GM18858 (cell line): ENCODE measurements around the gene PLEKHN1.
A peak's percentile ranks its signal among the peaks of the same experiment; 100 is the strongest.
"Not testable (repeated sequence)": the region's sequence is repeated elsewhere in the genome, so short reads cannot be mapped to it uniquely, and the experiment has no call there.

ENCODE experiments used
- ATAC-seq: cut with Tn5 transposase; IDR thresholded peaks from one replicate; pipeline ENCODE4 v1.9.1; 2021; ENCODE audit not compliant: unreplicated experiment

Gene PLEKHN1

DNA sequence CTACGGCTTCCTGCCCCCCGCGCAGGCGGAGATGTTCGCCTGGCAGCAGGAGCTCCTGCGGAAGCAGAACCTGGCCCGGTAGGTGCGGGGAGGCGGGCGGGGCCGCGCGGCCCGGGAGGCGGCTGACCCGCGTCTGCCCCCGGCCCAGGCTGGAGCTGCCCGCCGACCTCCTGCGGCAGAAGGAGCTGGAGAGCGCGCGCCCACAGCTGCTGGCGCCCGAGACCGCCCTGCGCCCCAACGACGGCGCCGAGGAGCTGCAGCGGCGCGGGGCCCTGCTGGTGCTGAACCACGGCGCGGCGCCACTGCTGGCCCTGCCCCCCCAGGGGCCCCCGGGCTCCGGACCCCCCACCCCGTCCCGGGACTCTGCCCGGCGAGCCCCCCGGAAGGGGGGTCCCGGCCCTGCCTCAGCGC is 23.9 kb upstream of the PLEKHN1 start:
- no peak for ATAC-seq

DNA sequence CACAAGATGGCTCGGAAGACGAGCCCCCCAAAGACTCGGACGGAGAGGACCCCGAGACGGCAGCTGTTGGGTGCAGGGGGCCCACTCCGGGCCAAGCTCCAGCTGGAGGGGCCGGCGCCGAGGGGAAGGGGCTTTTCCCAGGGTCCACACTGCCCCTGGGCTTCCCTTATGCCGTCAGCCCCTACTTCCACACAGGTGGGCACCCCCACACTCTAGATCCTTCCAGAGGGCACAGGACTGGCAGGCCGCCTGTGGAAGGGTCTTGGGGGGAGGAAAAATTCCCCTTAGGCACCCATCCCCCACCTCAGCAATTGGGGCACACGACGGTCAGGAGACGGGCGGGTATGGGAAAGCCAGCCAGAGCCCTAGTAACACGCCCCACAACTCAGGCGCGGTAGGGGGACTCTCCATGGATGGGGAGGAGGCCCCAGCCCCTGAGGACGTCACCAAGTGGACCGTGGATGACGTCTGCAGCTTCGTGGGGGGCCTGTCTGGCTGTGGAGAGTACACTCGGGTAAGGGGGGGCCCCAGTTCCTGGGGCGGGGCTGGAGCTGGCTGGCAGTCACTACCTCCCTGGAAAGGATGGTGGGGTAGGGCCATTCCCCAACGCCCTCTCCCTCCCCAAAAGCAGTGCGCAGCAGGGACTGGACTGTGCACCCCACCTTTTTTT is 23.3 kb upstream of the PLEKHN1 start:
- no peak for ATAC-seq

DNA sequence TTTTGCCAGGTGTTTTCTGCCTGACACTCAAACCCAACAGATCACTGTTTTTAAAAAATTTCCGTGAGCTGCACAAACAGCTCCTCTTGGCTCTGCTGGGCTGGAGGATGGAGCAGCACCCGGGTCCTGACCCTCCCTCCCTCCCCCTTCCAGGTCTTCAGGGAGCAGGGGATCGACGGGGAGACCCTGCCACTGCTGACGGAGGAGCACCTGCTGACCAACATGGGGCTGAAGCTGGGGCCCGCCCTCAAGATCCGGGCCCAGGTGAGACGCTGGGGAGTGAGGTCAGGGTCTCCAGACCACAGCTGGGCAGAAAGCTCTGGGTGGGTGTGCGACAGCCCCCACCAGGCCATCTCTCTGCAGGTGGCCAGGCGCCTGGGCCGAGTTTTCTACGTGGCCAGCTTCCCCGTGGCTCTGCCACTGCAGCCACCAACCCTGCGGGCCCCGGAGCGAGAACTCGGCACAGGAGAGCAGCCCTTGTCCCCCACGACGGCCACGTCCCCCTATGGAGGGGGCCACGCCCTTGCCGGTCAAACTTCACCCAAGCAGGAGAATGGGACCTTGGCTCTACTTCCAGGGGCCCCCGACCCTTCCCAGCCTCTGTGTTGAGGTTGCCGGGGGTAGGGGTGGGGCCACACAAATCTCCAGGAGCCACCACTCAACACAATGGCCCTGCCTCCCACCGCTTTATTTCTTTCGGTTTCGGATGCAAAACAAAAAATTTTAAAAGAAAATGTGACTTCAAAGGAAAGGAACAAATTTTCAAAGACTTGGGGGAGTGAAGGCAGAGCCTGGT is 22.5 kb upstream of the PLEKHN1 start:
- ATAC-seq, result no peak

DNA sequence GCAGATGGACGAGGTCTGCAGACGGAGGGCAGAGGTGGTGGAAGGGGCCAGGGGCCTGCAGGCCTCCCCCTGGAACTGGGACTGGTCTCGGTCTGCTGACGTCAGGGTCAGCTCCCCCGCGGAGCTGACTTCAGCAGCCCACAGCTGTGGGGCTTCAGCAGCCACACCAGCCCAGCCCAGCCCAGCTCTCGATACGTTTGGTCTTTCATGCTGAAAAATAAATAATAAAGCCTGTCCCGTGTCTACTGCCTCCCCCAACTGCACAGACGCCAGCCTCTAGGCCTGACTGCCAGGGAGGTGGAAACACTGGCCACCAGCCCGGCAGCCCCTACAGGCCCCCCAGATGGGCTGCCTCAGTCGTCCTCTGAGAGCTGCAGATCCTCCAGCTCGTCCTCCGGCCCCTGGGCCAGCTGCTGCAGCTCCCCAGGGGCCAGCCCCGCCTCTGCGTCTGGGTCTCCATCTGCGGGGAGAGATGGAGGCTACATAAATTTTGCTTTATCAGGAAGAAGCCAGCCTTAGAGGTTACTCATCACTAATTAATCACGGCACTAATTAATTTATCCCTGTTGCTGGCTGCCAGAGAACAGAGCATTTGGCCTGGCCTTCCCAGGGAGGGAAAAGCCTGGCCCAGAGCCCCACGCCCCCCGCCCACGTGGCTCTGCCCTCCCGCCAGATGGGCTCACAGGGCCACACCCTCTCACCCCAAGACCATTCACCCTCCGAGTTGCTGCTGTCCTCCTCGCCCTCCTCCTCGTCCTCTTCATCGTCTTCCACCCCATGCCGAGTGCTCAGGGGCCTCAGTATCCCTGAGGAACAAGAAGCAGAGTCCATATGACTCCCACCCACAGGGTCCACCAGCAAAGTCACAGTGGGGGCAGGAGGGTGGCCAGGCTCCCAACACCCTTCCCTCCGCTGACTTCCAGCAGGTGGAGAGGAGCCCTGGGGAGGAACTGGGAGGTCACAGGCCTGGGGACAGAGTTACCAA is 21.6 kb upstream of the PLEKHN1 start:
- no peak for ATAC-seq

DNA sequence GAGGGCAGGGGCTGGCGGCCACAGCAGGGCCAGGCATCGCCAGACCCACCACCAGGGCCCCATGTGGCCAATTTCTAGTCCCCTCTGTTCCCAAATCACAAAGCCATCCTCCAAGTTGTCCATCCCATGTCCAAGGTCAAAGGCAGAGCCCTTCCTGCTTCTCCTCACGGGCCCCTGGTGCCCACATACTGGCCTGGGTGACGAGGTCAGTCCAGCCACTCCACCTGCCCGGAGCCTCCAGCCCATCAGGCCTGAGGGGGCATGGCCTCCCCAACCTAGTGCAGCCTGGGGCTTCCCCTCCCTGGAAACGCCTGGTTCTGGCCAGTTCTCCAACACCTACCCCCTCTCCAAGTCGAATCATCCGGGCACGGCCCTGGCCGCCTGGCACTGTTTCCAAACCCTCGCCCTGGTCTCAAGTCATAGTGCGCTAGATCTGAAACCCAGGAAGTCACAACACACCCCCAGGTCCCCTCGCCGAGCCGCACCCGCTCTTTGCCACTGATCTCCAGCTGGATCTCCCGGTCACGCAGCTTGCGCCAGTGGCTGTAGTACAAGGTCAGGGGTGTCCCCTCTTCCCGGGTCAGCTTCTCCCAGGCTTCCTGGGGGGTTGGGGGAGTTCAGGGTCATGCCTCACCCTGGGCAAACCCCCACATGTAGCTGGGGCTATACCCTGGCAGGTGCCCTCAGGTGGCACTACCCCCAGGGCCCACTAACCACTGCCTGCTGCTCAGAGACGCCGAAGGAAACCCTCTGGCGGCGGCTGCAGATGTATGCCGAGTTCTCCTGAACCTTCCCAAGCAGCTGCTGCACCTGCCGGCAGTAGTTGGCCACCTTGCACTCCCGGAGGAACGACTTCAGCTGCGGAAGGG is 20.4 kb upstream of the PLEKHN1 start:
- ATAC-seq, result no peak

DNA sequence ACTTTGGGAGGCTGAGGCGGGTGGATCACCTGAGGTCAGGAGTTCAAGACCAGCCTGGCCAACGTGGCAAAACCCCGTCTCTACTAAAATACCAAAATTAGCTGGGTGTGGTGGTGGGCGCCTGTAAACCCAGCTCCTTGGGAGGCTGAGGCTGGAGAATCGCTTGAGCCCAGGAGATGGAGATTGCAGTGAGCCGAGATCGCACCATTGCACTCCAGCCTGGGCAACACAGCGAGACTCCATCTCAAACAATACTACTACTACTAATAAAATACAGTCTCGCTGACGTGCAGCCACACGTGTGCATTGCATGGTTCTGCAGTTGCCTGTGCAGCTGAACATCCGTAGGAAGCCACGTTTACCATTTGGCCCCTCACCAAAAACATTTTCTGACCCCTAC is 19.5 kb upstream of the PLEKHN1 start:
- ATAC-seq, result not testable (repeated sequence)

DNA sequence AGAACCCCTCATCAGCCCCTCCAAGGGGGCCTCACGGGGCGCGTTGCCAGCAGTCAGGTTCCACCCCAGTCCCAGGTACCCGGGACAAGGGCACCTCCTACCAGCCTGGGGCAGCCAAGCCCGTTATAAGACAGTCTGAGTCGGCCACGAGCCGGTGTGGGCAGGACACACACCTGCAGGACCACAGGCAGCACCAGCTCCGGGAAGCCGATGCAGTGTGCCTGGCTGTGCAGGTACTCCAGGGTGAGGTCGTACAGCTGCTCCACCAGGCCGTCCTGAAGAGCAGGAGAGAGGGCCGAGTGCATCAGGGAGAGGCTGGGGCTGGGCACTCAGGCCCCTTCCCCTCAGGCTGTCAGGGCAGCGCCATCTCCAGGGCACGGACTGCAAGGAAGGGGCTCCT is 18.3 kb upstream of the PLEKHN1 start:
- ATAC-seq, result no peak

DNA sequence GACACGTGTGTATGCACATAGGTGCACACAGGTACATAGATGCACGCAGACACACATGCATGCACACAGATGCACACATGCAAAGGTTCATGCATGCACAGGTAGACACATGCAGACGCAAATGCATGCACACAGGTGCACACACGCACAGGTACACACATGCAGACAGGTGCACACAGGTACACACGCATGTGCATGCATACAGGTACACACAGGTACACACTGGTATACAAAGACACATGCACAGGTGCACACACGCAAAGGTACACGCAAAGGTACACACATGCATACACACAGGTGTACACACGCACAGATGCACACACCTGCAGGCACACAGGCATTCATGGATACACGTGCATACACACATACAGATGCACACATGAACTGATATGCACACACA is 16.0 kb upstream of the PLEKHN1 start:
- no peak for ATAC-seq

DNA sequence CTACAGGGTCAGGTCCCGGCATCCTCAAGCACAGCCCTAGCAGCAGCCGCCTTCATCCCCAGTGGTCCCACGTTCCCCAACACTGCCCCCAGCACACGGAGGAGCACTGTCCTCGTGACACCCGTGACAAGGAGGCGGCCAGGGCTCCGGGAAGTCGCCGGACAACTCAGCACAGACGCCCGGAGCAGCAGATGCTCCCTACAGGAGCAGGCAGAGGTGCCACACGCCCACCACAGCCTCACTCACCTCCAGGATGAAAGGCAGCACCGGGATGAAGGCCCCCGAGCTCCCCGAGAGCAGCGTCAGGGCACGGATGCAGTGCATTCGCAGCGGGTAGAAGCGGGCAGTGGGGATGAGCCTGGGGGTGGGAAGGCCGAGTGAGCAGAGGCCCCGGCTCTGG is 15.4 kb upstream of the PLEKHN1 start:
- ATAC-seq, result no peak

DNA sequence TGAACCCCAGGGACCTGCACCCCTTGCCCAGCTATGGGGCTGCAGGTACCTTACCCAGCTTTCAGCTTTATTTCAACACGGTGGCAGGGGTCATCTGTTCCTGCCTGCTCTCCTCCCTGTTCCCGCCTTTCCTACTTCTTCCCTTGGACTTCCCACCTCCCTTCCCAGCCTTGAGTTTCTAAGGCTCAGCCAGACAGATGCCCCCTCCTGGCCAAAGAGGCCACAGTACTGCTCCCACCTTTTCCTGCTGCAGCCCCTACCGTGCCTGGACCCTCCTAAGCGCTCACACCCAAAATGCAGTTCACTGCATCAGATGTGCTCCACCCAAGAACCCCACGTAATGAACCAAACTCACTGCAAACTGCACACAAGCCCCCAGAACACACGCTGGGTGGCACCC is 14.9 kb upstream of the PLEKHN1 start:
- ATAC-seq, result no peak

DNA sequence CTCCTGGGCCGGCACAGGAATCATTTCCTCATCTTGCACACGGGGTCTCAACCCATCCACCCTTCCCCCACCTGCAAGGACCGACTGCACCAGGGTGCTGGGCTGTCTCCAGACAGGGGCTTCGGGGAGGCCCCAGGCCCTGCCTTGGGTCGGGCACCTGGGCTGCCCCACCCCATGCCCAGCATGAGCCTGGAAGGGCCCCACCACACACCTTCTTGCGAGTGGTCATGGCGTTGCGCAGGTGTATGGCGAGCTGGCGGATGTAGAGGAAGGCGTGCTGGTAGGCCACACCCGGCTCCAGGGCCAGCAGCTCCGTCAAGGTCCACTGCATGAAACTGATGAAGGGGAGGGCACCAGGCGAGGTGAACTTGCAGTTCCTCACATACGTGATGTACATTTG is 14.1 kb upstream of the PLEKHN1 start:
- ATAC-seq, result no peak

DNA sequence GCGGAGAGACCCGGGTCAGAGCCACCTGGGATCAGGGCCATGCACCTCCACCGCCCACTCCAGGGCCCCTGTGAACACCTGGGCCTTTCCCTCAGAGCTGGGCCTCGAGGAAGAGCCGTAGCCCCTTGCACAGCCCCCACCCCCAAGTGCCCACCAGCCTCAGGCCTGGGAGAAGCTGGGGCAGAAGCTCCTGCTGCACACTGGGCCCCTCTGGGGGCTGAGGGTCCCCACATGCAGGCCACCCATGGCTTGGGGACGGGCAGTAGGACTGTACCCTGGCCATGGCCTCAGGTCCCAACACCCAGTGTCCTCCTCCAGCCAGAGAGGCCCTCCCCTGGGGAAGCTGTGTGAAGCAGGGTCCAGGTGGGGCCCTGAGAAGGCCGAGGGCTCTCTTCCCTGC is 13.7 kb upstream of the PLEKHN1 start:
- ATAC-seq, result no peak

DNA sequence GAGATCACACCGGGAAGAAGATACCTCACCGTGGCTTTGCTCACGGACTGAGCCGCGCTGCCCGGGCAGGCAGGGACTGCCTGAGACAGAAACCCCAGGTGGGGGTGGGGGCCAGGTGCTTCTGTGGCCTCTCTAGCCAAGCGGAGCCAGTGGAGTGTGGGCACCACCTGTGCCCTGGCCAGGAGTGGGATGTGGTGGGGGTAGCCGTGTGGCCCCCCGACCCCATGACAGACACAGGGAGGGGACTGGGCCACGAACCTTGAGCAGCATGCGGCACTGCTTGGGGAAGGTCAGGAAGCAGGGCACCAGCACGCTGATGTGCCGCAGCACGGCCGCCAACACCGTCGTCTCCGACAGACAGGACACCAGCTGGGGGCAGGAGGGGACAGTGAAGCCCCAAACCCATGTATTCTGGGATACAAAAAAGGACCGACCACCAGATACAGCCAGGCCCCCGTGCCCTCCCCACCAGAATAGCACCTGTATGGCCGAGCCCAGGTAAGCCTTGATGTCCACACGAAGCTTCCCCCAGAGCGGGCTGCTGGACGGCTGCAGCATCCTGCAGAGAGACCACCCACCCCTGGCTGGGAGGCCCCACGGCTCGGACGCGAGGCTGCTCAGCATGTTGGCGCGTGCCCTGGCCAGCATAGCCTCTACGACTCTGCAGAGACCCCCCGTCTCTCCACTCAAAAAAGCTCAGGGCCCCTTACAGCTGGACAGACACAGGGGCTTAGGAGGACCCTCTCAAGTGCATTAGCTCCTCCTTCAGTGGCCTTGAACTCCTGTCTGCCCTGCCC is 12.6 kb upstream of the PLEKHN1 start:
- no peak for ATAC-seq

DNA sequence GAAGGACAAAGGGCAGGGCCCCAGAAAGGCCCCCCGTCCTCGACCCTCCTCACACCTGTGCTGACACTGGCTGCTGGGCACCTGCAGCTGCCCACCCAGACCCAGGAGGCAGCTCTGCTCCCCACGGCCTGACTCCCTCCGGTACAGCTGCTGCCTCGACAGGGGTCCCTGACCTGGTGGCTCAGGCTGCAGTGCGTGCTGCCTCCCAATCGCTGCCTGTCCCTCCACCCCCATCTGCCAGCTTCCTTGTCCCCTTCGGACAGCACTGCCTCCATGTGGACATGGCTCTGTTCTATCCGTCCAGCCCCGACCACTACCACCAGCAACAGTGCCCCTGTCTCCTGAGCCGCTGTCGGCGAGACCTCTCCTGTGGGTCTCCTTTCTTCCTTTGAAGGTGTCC is 11.4 kb upstream of the PLEKHN1 start:
- ATAC-seq, result no peak

DNA sequence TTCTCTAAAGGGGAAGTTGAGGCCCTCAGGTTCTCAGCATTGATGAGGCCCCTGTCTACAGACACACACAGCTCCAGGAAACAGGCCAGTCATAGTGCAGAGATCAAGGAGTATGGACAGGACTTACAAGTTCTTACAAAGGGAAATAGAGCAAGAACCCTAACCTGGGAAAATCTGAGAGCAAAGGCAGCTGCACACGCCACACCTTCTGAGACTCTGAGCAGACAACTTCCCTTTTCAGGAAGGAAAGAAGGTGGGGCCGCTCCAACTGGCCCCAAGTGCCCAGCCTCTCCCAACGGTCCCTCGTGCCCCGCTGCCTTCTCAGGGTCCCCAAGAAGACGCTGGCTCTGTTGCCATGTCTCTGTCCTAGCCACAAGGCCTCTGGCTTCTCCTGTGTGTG is 10.8 kb upstream of the PLEKHN1 start:
- no peak for ATAC-seq

DNA sequence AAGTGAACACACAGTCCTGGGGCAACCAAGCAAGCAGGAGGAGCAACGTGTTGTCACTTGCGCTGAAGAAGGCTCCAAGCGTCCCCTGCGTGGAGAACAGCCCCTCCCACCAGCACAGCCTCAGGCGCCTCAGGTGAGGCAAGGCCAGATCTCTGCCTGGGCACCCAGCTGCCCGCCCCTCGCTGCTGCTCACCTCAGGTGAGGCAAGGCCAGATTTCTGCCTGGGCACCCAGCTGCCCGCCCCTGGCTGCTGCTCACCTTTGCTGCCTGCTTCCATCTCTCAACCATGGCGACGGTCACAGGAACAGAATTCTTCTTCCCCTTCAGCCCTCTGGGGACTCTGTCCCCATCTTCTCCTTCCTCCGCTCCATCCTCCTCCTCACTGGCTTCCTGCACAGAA is 9.6 kb upstream of the PLEKHN1 start:
- no peak for ATAC-seq

DNA sequence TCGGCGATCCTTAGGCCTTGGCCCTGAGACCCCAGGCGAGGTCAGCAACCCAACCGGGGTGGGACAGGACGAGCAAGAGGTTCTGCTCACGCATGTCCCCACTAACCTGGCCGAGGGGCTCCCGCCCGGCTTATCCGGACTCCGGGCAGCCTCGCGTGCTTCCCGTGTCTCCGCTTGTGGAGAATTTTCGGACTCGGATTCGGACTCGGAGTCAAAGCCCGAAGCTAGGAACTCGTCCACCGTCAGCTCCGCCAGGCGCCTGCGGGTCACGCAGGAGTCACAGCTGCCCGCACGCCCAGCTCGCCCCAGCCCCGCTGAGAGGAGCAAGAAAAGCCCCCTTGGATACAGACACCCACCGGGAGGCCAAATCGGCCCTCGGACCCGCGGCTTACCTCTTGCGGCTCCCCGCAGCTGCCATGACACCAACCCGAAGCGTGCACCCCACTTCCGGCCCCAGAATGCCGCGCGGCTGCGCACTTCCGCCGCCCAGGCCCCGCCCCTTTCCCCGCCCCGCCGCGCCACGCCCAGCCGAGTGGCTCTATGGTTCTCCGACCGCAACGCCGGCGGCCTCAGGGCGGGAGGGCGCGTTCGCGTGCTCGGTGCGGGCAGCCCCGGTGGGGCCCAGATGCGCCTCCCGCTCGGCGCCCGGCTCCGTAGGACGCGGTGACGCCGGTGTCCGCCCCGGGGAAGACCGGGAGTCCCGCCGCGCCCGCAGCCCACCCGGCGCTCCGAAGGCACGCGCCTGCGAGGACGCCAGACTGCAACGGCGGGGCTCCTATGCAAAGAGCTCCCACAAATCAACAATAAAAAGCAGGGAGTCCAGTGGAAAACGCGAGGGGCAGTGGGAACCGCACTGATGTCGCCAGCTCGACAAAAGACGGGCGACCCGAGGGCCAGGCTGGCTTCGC is 7.2 kb upstream of the PLEKHN1 start, which contains the start of gene NOC2L:
Gene NOC2L (minus strand): TSS at position 434 of the 908 bp plus-strand sequence. CDS start 16 bp downstream, at position 418.
- peak; percentile 54 for ATAC-seq

DNA sequence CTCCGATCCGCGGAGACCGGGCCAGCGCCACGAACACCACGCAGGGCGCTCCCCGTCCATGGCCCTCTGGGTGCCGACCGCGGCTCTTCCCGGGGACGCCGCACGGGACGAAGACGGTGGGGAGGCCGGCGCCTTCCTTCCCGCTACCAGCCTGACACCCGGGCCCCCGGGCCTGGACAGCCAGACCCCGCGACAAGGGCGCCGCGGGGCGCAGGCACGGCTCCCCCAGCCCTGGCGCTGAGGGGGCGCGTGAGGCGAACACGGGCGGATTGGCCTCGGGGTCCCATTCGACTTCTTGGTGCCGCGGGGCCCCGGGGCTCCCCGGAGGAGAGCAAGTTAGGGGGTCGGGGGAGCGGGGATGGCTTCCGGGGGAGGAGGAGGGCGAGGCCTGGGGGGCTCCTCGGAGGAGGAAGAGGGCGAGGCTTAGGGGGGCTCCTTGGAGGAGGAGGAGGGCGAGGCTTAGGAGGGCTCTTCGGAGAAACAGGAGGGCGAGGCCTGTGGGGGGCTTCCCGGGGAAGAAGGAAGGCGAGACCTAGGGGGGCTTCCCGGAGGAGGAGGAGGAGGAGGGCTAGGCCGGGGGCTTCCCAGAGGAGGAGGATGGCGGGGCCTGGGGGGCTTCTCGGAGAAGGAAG is 6.4 kb upstream of the PLEKHN1 start:
- no peak for ATAC-seq
